Endodermal cell (in vitro differentiated cells): Measurements from ENCODE around the gene RUVBL2. TPM values are rescaled to one million over a fixed set of nuclear protein-coding genes. Genes with fewer than 3 reads are reported as not detected.
A peak's percentile ranks its signal among the peaks of the same experiment; 100 is the strongest.

ENCODE experiments used
- DNase-seq: peaks from one replicate; pipeline ENCODE4 v3.0.0-alpha.2; 2017
- H3K27ac ChIP-seq: 2 replicates; pipeline ENCODE4 v1.5.1; 2013; ENCODE audit warnings: mild to moderate bottlenecking, low read depth, low read length, moderate library complexity
- H3K27me3 ChIP-seq: 2 replicates; pipeline ENCODE4 v1.6.1; 2013; ENCODE audit warnings: mild to moderate bottlenecking, low read length, moderate library complexity; ENCODE audit not compliant: insufficient read depth, control insufficient read depth, poor library complexity, severe bottlenecking
- H3K36me3 ChIP-seq: 2 replicates; pipeline ENCODE4 v1.7.0; 2013; ENCODE audit warnings: mild to moderate bottlenecking, low read length, moderate library complexity; ENCODE audit not compliant: control insufficient read depth, insufficient read depth
- H3K4me1 ChIP-seq: one replicate; pipeline ENCODE4 v1.7.0; 2013; ENCODE audit warnings: low read length; ENCODE audit not compliant: control insufficient read depth, insufficient read depth
- H3K4me3 ChIP-seq: 2 replicates; pipeline ENCODE4 v1.5.1; 2013; ENCODE audit warnings: mild to moderate bottlenecking, low read length, moderate library complexity
- H3K9ac ChIP-seq: 2 replicates; pipeline ENCODE4 v1.6.1; 2013; ENCODE audit warnings: mild to moderate bottlenecking, low read length, moderate library complexity; ENCODE audit not compliant: poor library complexity, severe bottlenecking; ENCODE audit errors: extremely low read depth
- H3K9me3 ChIP-seq: 2 replicates; pipeline ENCODE4 v1.6.1; 2013; ENCODE audit warnings: mild to moderate bottlenecking, low read length, moderate library complexity; ENCODE audit not compliant: control insufficient read depth
- H3K27ac Mint-ChIP-seq: 2 replicates; pipeline ENCODE4 v1.8.0; 2020; ENCODE audit warnings: mixed read lengths
- H3K27me3 Mint-ChIP-seq: 2 replicates; pipeline ENCODE4 v1.8.0; 2021; ENCODE audit warnings: mild to moderate bottlenecking, mixed read lengths; ENCODE audit not compliant: insufficient read depth
- H3K36me3 Mint-ChIP-seq: 2 replicates; pipeline ENCODE4 v1.8.0; 2020; ENCODE audit warnings: low read depth, mixed read lengths
- H3K4me1 Mint-ChIP-seq: 2 replicates; pipeline ENCODE4 v1.8.0; 2020; ENCODE audit warnings: mixed read lengths
- H3K4me3 Mint-ChIP-seq: 2 replicates; pipeline ENCODE4 v1.8.0; 2020; ENCODE audit warnings: mild to moderate bottlenecking, moderate library complexity, mixed read lengths
- H3K9me3 Mint-ChIP-seq: 2 replicates; pipeline ENCODE4 v1.8.0; 2020; ENCODE audit warnings: mild to moderate bottlenecking, mixed read lengths
- CTCF ChIP-seq: fragments of 200-600 bp; sonication (generic); conservative IDR thresholded peaks from 2 replicates; pipeline ENCODE4 v1.5.0; 2021; ENCODE audit warnings: antibody characterized with exemption, mild to moderate bottlenecking
- WGBS, 2 experiments: methylation state at CpG; one replicate each; pipeline versions ENCODE4 v1.1.5 to v1.1.7; 2013; ENCODE audit warnings: missing lambda C conversion rate in 2 of 2, mixed read lengths in 1 of 2; ENCODE audit not compliant: insufficient coverage in 1 of 2, insufficient read length in 1 of 2; 5-methylcytosine and 5-hydroxymethylcytosine counted together
- total RNA-seq, 2 donors: library from RNA; stranded (reverse); fragmentation: NEBNext Ultra II Directional in 1 of 2; extraction: Animal tissue kit (Norgen Biotek cat#: 25700) in 1 of 2; gene quantifications; 2 replicates in 1 of 2; 3 replicates in 1 of 2; pipeline ENCODE4 v1.2.1, GENCODE V29; 2021

Gene RUVBL2
- total RNA-seq, 2 donors from 2014 or later, result 101 to 112 TPM

GRCh38 chr19:48968813-48969218 is 24.9 kb upstream of the RUVBL2 start:
- Histone ChIP-seq H3K4me3 (no peak overlapping the region), H3K27me3 (no peaks in the 10 kb centered on the region), H3K4me1 (peaks cover 7% of the 10 kb centered on the region), H3K9me3 (no peaks in the 10 kb centered on the region), H3K36me3 (peaks cover 60% of the 10 kb centered on the region), H3K9ac (no peak overlapping the region), H3K27ac (no peak overlapping the region)
- Mint-ChIP-seq H3K36me3 (peaks cover 59% of the 10 kb centered on the region), H3K4me1 (peaks cover 11% of the 10 kb centered on the region), H3K4me3 (no peak overlapping the region), H3K27me3 (peaks cover 2% of the 10 kb centered on the region), H3K9me3 (no peaks in the 10 kb centered on the region), H3K27ac (no peak overlapping the region)
- no peak for DNase-seq
- no peak for TF ChIP-seq CTCF
- 95 to 99% methylated on average over 14 to 15 of the region's 15 CpGs for WGBS, 2 experiments

- H3K9ac ChIP-seq, result no peak overlapping the region
- H3K4me3 Mint-ChIP-seq, result no peak overlapping the region
- no peak overlapping the region for H3K27ac ChIP-seq
- H3K36me3 ChIP-seq, result peaks cover 67% of the 10 kb centered on the region
- no peaks in the 10 kb centered on the region for H3K9me3 ChIP-seq
- 96 to 98% methylated on average over 31 to 45 of the region's 45 CpGs for WGBS, 2 experiments
- no peak for TF ChIP-seq CTCF
- H3K9me3 Mint-ChIP-seq, result no peaks in the 10 kb centered on the region
- peaks cover 2% of the 10 kb centered on the region for H3K27me3 Mint-ChIP-seq
- no peaks in the 10 kb centered on the region for H3K4me1 ChIP-seq
- peak; percentile 63 for DNase-seq
- H3K4me3 ChIP-seq, result no peak overlapping the region
- H3K36me3 Mint-ChIP-seq, result peaks cover 66% of the 10 kb centered on the region
- H3K27me3 ChIP-seq, result no peaks in the 10 kb centered on the region
- peaks cover 4% of the 10 kb centered on the region for H3K4me1 Mint-ChIP-seq
- H3K27ac Mint-ChIP-seq, result no peak overlapping the region
Observed at GRCh38 chr19:48969276-48970138, 24.2 kb upstream of the RUVBL2 start.

- peaks cover 68% of the 10 kb centered on the region for H3K36me3 ChIP-seq
- no peak overlapping the region for H3K4me3 ChIP-seq
- TF ChIP-seq CTCF, result no peak
- H3K27ac Mint-ChIP-seq, result no peak overlapping the region
- DNase-seq, result no peak
- no peak overlapping the region for H3K27ac ChIP-seq
- H3K4me1 ChIP-seq, result no peaks in the 10 kb centered on the region
- no peaks in the 10 kb centered on the region for H3K9me3 ChIP-seq
- 94 to 99% methylated on average over 17 to 23 of the region's 23 CpGs for WGBS, 2 experiments
- H3K27me3 ChIP-seq, result no peaks in the 10 kb centered on the region
- no peaks in the 10 kb centered on the region for H3K9me3 Mint-ChIP-seq
- H3K9ac ChIP-seq, result no peak overlapping the region
- H3K27me3 Mint-ChIP-seq, result peaks cover 2% of the 10 kb centered on the region
- peaks cover 2% of the 10 kb centered on the region for H3K4me1 Mint-ChIP-seq
- peaks cover 65% of the 10 kb centered on the region for H3K36me3 Mint-ChIP-seq
- H3K4me3 Mint-ChIP-seq, result no peak overlapping the region
Observed at GRCh38 chr19:48970139-48970766, 23.4 kb upstream of the RUVBL2 start.
